HG03460 (cell line): Measurements from ENCODE around the gene GET4.

ENCODE experiments used
- ATAC-seq: cut with Tn5 transposase; IDR thresholded peaks from one replicate; pipeline ENCODE4 v1.9.1; 2021; ENCODE audit not compliant: unreplicated experiment

Gene GET4

GRCh38 chr7:945147-945555 lies 68.8 kb downstream of the GET4 start:
- ATAC-seq = no peak

DNA sequence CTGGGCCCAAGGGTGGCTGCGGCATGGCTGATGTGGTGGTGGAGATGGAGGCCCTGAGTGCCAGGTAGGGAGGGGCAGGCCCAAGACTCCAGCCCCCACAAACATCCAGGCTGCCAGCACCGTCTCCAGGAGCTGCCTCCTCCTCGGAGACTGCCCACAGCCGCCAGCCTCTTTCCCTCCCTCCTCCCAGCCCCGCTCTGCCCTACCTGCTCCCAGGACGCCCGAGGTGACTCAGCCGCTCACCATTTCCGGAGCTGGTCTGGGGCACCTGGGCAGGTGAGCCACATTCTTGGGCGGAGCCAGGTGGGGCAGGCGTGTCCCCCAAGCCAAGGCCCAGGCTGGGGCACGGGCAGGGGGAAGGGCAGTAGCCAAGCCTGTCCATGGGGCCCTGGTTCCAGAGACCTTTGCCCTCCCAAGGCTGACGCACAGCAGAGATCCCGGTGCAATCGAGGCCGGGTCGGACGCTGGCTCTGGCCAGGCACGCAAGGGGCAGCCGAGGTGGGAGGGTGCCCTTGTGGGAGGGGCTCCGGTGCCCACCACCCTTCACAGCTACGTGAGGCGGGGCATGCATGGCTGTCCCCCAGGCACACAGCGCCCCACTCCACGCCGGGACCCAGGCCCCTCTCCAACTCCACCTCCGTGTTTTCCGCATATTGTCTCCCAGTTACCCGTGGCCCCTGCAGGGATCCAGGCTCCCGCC lies 69.4 kb downstream of the GET4 start:
- ATAC-seq = no peak
